GM21723 (cell line): Measurements from ENCODE around the gene CILP2.

Source experiments
- ATAC-seq: cut with Tn5 transposase; IDR thresholded peaks from one replicate; pipeline ENCODE4 v1.9.1; 2021; ENCODE audit warnings: mild to moderate bottlenecking, moderate library complexity; ENCODE audit not compliant: unreplicated experiment

Gene CILP2

GRCh38 chr19:19563348-19563848 is 25.3 kb downstream of the CILP2 start:
- ATAC-seq, result no peak

- ATAC-seq, result no peak
Observed at GRCh38 chr19:19566306-19566705, 28.2 kb downstream of the CILP2 start.

- ATAC-seq, result no peak
Observed at GRCh38 chr19:19567391-19567790, 29.3 kb downstream of the CILP2 start.

GRCh38 chr19:19568802-19569756 is 31.0 kb downstream of the CILP2 start:
- no peak for ATAC-seq

- no peak for ATAC-seq
Observed at GRCh38 chr19:19570571-19570970, 32.5 kb downstream of the CILP2 start.

- no peak for ATAC-seq
Observed at GRCh38 chr19:19571071-19571786, 33.2 kb downstream of the CILP2 start.

- ATAC-seq, result no peak
Observed at GRCh38 chr19:19575411-19575810, 37.3 kb downstream of the CILP2 start.

- no peak for ATAC-seq
Observed at GRCh38 chr19:19578252-19578651, 40.2 kb downstream of the CILP2 start.

- no peak for ATAC-seq
Observed at GRCh38 chr19:19579533-19580361, 41.7 kb downstream of the CILP2 start.

- no peak for ATAC-seq
Observed at GRCh38 chr19:19580418-19580817, 42.4 kb downstream of the CILP2 start.

GRCh38 chr19:19581391-19581790 is 43.3 kb downstream of the CILP2 start:
- ATAC-seq, result no peak

GRCh38 chr19:19582471-19582870 is 44.4 kb downstream of the CILP2 start:
- no peak for ATAC-seq

GRCh38 chr19:19584356-19584755 is 46.3 kb downstream of the CILP2 start:
- ATAC-seq, result no peak

GRCh38 chr19:19587771-19588170 is 49.7 kb downstream of the CILP2 start:
- no peak for ATAC-seq

GRCh38 chr19:19588546-19588945 is 50.5 kb downstream of the CILP2 start:
- ATAC-seq, result no peak

- peak; percentile 66 for ATAC-seq
Observed at GRCh38 chr19:19591133-19591825, 53.2 kb downstream of the CILP2 start.

GRCh38 chr19:19592690-19593089 is 54.6 kb downstream of the CILP2 start:
- ATAC-seq, result no peak

- no peak for ATAC-seq
Observed at GRCh38 chr19:19594381-19594780, 56.3 kb downstream of the CILP2 start.

- ATAC-seq, result no peak
Observed at GRCh38 chr19:19595171-19595701, 57.2 kb downstream of the CILP2 start.
